GM12873 (cell line): Measurements from ENCODE around the gene SLC12A1.

ENCODE experiments used
- CTCF ChIP-seq: IDR thresholded peaks from 2 replicates; pipeline ENCODE4 v1.5.1; 2012; ENCODE audit warnings: low read depth, mild to moderate bottlenecking, moderate library complexity, low read length, control low read depth; ENCODE audit not compliant: insufficient read depth; ENCODE audit errors: missing control alignments

The SLC12A1 gene

GRCh38 chr15:48265135-48265534 lies 59.0 kb downstream of the SLC12A1 start:
- no peak for TF ChIP-seq CTCF

GRCh38 chr15:48266024-48266689 lies 60.1 kb downstream of the SLC12A1 start:
- no peak for TF ChIP-seq CTCF

GRCh38 chr15:48267766-48268165 lies 61.7 kb downstream of the SLC12A1 start:
- no peak for TF ChIP-seq CTCF

GRCh38 chr15:48273049-48273448 lies 66.9 kb downstream of the SLC12A1 start:
- no peak for TF ChIP-seq CTCF

GRCh38 chr15:48278666-48279065 lies 72.6 kb downstream of the SLC12A1 start:
- TF ChIP-seq CTCF: no peak

GRCh38 chr15:48279608-48280007 lies 73.5 kb downstream of the SLC12A1 start:
- no peak for TF ChIP-seq CTCF

- TF ChIP-seq CTCF: no peak
These were observed 75.6 kb downstream of the SLC12A1 start for GRCh38 chr15:48281674-48282073.
